Measurements from ENCODE around the gene ARID1B. TPM values are rescaled to one million over a fixed set of nuclear protein-coding genes. Genes with fewer than 3 reads are reported as not detected.

ARID1B gene
- total RNA-seq, 1 donor from 2014 or later = 223 TPM

DNA sequence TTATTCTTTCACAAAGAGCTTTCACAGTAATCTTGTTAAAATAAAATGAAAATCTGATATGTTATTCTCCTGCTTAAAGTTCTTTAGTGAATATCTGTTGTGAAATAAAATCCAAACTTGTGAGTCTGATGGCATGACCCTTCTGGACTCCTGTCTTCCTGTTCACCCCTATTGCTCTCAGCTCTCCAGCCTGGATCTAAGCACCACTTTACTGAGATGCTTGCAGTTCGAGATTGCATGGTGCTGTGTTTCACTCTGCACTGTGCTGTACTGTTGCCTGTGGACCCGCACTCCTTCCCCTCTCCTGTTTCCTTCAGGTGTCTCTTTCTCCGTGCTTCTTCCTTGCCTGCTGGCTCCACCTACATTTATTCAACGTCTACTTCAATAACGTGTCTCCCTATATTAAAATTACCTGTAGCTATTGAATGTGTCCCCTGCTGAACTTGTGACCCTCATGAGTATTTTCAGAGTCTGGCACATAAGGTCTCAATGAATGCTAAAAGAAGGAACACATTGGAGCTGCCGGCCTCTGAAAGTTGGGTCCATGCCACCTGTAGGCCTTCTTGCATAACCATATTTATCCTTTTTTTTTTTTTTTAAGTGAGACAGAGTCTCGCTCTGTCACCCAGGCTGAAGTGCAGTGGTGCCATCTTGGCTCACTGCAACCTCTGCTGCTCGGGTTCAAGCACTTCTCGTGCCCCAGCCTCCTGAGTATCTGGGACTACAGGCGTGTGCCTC, 100.1 kb downstream of the ARID1B start:
- DNase-seq (ENCODE audit: low spot score) = no peak

DNA sequence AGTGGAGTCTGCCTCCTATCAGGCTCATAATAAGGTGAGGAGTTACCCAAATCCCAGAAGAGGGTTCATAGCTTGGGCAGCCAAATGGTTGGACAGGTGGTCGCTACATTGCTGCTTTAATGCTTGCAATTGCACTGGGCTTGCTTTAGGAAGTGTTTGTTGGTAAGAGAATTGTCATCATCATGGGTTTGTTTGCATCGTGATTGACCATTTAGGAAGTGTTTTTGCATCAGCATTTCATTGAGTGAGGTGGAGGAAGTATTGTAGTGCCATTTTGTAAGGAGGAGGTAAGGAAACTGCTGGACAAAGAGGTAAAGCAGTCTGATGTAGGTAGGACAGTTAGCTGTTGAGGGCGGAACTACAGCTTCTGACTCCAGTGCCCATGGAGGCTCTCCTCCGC, 101.5 kb downstream of the ARID1B start:
- no peak for DNase-seq (ENCODE audit: low spot score)

DNA sequence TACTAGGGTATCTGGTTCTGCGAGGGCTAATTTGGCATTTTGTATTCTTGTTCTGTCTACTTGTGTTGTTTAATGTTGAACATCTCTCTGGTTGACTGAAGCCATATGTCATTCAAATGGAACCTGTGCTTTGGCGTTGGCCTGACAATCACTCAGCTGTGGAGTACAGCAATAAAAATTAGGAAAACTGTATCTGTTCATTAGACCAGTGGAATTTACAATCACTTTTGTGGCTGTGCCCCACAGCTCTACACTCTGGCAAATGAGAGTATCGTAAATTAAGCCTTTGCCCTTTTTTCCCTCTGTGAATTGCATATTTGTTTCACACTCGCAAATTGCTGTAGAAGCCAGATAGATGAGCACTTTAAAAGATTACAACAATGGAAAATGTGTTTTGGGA, 102.0 kb downstream of the ARID1B start:
- no peak for DNase-seq (ENCODE audit: low spot score)

DNA sequence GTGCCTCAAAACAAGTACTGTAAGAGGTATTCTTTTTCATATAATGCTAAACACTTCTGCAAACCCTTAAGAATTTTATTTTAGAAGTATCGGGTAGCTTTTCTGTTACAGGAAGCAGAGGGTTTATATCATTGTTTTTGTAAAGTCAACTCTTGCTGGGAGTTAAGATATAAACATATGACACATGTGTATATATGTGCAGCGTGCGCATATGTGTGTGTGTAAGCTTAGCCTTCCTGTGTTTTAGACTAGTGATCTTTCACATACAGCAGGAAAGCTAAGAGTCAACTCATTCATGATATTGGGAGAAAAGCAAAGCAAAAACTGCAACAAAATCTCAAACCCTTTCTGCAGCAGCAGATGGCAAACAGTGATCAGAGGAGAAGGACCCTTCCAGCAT, 102.4 kb downstream of the ARID1B start:
- DNase-seq (ENCODE audit: low spot score) = no peak

DNA sequence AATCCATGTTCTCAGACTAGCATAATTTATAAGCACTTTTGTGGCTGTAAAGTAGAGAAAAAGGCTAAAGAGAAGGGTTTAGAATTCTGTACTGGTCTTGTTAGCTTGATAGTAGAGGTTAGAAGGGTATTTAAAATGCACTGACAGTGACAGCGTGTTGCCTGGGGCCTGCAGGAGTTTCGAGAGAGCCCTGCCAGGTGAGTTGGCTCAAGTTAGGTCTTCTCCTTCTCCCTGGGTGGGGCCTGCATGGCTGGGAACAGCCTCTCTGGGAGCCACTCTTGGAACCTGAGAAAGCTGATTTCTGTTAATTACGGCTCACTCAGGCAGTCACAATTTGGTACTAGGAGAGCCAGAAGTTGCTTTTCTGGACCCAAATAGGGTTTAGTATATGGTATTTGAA, 103.7 kb downstream of the ARID1B start:
- DNase-seq (ENCODE audit: low spot score) = no peak

DNA sequence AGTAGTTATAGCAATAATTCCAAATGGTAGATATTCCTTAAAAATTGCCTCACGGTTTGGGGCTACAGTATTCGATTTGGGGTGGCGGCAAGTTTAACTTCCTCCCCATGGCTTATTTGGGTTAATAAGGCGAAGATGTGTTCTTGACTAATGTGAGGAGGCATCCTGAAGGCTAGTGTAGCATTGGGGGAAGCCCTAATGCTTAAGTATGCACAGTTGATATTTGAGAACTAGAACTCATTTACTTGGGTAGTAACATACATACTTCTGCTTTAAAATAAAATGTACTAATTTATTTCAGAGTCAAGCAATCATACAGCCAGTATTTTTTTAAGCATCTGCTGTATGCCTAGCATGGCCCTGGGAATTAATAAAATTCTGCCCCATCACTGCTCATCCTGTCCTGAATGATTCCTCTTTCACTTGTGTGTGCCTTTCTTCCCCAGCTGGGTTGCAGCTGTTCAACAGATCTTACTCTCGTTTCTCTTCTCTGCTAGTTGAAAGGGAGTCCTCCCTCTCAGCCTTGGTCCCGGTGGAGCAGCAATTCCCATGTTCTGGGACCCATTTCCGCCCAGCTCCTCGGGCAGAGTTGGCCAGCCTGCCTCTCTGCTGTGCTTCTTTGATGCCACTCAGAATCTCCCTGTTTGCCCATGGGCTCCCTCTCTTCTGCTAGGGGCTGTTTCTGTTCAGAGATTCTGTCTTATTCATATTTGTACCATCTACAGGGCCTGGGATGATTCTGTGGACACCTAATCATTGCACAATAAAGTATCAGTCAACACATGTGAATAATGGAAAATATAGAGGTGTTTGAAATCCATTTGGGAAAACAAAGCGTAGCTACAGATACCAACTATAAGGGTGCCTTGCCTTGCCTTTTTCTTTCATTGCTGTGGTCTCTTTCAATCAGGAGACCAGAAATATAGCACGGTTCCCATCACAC, 104.8 kb downstream of the ARID1B start:
- DNase-seq (ENCODE audit: low spot score) = no peak

DNA sequence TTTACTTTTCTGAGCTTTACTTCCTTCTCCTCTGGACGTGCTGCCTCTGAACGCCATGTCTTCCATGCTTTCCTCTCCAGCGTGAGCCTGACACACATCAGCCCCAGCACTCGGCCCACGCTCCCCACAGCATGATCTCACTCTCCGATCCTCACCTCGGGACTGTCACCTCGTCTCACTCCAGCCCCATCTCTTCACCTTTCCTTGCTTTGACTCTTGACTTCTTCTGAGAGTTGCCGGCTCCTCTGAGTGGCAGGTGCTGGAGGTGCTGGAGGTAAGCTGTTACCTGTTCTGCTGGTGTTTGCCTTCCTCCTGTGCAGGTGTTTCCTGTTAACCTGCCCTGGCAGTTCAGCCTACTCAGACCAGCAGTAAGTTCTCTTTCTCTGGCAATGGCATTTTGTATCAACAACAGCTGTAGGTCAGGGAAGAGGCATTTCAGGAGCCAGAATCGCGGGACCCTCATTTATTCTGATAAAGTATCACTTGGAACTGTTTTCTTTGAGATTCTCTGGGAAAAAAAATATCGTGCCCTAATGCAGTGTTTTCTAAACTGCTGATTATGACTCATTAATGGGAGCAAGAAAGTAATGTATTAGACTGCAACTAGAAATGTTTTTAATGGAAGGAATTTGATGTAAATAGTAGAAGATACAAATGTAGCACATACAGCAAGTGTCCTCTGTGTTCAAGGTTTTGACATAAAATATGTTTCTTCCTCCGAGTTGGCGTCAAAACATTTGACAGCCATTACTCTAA, 106.5 kb downstream of the ARID1B start:
- peak; percentile 49 for DNase-seq (ENCODE audit: low spot score)

DNA sequence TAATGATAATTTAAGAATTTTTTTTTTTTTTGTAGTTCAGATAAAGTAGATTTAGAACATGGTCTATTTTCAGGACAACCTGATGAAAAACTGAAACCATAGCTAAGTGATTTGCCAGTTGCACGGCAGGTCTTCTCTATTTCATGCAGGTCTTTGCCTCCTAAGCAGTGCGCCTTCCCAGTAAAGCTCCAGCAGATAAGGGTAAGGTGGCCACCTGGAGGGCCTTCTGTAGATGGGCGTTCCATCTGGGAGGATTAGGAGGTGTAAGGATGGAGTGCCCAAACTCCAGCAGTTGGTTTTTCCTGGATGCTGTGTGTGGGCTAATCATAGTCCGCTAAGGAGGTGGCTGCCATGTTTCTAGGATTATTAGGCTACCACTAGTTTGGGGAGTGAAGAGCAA, 107.1 kb downstream of the ARID1B start:
- DNase-seq (ENCODE audit: low spot score) = no peak

DNA sequence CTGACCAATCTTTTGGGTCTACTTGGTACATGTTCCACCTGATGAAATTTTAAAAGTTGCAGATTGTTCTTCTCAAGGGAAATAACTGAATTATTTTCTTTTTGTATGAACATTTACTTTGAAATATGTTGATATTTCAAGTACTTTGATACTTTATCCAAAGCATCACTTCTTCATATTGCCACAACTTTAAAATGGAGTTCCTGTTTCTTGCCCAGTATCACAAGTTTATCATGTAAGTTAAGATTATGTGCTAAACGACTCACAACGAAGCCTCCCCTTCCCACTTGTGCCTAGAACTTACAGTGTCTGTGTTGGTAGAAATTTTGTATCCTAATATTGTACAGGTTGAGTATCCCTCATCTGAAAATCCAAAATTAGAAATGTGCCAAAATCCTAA, 108.4 kb downstream of the ARID1B start:
- no peak for DNase-seq (ENCODE audit: low spot score)

DNA sequence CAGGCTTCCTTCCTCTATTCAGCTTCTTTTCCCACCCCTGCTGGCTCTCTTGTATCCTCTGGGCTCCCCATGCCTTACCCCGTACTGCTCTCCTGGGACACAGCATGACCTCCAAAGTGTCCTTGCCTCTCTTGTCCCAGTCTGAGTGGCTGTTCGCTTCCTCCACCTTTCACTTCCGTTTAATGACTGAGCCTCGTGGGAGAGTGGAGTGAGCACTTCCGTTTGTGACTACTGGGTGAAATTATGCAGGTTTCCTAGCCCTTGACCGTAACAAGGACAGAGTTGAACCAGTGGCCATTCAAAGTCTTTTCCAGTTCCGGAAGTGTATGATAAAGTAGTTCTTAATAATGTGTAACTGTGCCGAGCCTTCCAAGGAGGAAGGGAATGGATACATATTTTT, 109.2 kb downstream of the ARID1B start:
- no peak for DNase-seq (ENCODE audit: low spot score)

DNA sequence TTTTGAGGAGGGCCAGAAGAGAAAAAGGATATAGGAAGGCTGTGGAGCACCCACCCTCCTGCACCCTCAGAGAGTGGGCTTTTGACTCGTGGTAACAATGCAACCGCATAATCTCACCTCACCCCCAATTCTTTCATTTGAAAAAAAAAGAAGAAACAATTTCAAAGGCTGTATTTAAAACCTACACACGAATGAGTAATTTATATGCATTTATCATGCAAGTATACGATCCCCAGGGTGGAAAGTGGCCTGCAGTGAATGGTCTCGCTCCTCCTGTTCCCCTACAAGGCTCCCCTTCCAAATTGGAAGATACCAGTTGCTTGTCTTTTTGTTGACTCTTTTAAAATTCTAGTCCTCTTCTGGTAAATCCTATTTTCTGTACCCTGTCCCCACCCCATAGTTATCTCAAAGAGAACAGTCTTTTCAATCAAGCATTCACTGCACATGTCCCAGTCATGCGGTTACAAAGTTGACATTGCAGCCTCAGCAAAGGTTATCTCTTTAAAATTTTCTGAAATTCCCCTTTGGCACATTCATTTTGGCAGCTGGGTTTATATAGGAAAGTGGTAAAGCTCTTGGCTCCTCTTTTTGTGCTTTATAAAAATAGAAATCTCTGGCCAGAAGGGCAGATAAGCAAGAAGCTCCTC, 110.6 kb downstream of the ARID1B start:
- DNase-seq (ENCODE audit: low spot score) = no peak

DNA sequence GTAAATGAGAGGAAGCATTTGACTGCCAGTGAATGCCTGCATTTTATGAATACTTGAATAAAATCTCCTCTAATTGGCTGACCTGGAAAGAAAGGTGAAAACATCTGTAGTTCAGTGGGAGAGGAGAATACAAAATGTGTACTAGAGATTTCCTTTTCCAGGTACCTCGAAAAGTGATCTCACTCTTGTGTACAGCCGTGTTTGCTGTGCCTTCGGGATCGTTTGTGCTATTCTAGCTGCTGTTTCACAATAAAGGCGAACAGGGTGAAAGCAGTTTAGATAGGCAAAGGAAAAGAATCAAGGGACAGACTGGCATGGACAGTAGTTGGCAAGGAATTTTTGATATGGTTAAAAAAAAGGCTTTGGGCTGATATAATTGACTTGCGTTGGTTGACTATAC, 112.3 kb downstream of the ARID1B start:
- no peak for DNase-seq (ENCODE audit: low spot score)

DNA sequence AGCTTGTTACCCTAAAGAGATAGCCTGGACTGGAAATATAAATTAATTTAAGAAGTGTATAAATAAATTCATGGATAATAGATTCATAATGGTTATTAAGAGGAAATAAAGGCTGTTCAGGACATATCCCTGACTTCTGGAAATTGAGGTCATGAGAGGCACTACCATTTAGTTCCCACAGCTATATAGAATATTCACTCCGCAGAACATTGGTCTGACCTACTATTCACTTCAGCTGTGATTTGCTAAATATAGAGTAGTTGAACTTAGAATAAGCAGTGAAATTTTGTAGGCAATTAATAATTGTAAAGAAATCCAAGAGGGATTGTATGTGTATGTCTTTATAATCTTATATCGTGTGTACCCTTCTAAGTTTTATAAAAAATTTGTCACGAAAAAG, 112.8 kb downstream of the ARID1B start:
- DNase-seq (ENCODE audit: low spot score) = no peak

DNA sequence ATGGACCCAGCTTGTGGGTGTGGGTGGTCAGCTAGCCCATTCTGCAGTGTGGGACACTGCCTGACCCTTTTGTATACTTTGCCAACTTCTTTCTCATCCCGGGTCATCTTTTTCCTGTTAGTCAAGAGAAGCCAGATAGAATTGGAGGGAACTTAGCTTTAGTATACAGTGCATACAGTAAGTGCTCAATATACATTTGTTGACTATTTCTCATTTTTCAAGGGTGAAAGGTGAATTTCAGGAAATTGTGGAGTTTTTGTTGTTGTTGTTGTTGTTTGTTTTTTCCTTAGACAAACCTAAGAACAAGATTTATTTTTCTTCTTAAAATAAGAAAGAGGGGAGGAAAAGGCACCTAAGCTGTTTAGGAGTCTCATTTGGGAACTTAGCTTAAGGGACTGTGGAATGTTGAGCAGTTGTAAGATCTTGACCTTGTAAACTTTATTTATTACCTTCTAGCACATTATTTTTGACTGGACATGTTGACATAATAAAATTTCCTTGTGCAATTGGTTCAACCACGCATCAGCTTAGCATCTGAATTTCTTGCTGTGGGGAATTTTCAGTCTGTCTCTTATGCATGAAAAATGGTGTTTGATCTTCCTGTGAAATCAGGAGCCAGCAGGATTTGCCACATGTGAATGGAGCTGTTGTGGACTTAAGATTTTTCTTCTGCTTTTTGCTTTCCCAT, 113.6 kb downstream of the ARID1B start:
- no peak for DNase-seq (ENCODE audit: low spot score)

DNA sequence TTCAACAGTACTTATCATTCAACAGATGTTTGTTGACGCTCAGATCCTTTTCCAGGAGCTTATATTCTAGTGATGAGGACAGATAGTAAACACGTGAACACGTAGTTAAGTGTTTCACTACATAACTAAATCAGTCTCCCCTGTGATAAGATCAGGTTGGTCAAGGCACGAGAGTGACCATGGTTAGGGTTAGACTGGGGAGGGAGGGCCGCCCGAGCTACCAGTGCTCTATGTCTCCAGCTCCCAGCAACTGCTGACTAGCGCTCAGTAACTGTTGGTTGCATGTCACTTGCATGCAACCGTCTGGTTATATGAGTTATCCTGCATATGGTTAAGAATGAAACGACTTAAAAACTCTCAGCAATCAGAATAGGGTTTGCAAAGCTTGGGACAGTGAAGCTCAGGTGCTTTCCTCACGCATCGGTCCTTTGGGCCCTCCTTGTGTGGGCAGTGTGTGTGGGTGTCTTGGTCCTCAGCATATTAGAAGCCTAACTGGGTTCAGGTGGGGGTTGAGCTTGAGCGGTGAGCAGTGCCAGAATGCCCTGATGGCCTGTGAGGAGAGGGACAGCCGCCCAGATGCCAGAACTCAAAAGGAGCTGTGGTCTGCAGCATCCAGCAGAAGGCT, 120.8 kb downstream of the ARID1B start:
- DNase-seq (ENCODE audit: low spot score) = no peak

DNA sequence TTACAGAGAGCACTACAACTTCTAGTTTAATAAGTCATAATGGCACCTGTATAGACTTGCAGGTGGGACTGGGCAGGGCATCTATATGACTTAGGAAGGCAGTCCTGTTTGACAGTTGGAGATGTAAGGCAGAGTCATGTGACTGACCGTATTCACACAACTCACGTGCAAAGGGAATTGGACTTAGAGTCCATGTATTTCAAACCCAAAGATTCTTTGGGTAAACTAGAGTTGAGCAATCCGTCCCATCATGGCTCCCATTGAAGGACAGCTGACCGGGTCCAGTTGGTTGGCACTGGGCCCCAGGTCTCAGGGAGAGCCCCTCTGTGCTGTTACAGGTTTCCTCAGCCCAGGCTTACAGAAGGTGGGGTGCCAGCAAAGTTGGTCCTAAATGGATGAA, 121.9 kb downstream of the ARID1B start:
- no peak for DNase-seq (ENCODE audit: low spot score)

DNA sequence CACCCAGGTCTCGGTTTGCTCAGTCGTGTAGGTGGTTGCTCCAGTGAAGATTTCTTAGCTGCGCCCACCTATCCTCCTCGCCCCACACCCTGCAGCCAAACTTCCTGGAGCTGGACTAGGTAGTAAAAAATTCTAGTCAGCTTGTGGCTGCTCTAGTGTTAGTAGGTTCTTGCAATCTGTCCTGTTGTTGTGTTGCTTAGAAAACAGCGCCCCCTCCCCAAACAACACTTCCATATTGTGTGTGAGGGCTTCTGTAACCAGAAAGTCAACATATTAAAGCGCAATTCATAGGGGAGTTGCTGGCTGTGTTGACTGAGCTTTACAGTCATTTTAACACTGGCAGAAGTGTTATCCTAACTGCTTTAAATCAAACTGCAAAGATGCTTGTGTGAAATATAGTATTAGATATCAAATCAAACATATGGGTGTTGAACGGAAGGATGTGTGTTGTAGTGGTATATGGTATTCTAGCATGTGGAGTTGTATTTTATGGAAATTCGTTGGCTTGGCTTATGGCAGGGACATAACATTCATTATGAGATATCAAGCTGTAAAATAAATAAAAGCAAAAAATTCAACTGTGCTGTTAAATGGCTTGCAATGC, 122.5 kb downstream of the ARID1B start:
- DNase-seq (ENCODE audit: low spot score) = no peak

DNA sequence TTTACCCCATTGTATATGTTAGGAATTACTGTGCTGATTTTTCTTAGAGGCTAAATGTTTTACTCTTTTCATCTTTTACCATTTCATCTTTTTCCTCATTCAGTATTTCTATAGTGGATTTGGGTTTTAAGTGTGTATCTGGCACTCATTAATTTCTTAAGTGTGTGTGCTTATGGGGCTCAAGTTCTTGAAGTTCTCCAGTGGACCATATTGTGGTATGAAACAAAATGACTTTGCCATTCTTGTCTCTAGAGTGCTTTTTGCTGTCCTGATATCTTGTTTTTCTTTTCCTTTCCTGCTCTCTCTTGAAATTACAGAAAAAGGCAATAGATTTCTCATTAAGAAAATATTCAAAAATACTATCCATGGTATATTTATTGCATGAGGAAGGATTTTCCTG, 123.1 kb downstream of the ARID1B start:
- no peak for DNase-seq (ENCODE audit: low spot score)

DNA sequence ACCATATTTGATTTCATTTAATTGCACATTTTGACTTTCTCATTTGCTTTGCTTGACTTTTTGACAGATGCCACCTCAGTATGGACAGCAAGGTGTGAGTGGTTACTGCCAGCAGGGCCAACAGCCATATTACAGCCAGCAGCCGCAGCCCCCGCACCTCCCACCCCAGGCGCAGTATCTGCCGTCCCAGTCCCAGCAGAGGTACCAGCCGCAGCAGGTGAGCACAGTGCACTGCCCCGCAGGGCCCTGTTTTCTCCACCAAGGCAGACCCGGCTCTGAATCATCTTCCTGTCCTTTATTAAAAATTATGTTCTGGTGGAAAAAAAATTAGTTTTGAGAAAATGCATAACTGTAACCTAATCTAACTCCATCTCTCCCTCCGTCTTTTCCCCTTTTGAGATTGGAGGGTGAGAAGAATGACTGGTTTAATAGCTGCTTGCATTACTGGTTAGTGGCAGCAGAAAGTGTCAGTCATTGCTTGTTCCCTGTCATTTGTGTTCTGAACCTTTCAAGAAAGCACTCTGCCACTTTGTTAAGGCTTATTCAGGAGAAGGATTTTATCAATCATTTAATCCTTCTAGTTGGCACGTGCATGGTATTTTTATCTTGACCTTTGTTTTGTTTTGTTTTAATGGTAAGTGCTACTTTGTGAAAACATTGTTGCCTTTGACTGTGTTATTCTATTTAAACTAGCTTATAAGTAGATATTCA, 124.3 kb downstream of the ARID1B start:
- DNase-seq (ENCODE audit: low spot score) = no peak

DNA sequence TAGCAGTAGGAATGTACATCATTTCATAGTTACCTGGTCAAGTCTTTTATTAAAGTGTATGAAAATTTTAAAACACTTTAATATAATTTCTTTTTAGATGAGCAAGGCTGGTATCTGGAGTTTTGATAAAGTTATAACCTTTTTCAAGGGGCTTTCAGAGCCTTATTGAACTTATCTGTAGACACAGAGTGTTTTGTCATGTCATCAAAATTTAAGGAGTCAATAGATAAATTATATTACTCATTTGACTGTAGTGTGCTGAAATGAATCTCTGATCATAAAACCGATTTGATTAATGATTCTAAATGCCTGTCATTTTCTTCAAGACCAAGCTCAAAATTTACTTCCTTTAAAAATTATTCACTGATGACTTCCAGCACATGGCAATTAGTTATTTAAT, 125.6 kb downstream of the ARID1B start:
- DNase-seq (ENCODE audit: low spot score) = no peak
